B cell (primary cell): Measurements from ENCODE around the gene FRMD3. TPM values are rescaled to one million over a fixed set of nuclear protein-coding genes. Genes with fewer than 3 reads are reported as not detected.

Experiments
- ATAC-seq: fragments of 200-7000 bp; cut with Tn5 transposase; one replicate; pipeline ENCODE4 v1.10.0; 2021; ENCODE audit warnings: low read depth, mild to moderate bottlenecking, moderate number of reproducible peaks, moderate library complexity
- CTCF ChIA-PET: fragments of 350-600 bp; sonication (Branson Sonifier 250); formaldehyde crosslinking; loops from one replicate; lab custom pipeline; 2021; ENCODE audit warnings: antibody characterized with exemption, inconsistent platforms; lab: Charles Lee
- POLR2A ChIA-PET: fragments of 350-600 bp; sonication (Branson Sonifier 250); formaldehyde crosslinking; loops from one replicate; lab custom pipeline; 2021; ENCODE audit warnings: antibody characterized with exemption; lab: Charles Lee
- DNase-seq: peaks from one replicate; pipeline ENCODE4 v3.0.0; 2013
- H2AFZ ChIP-seq: 2 replicates; pipeline ENCODE4 v1.6.1; 2012; ENCODE audit warnings: mild to moderate bottlenecking, low read depth, low read length; ENCODE audit not compliant: insufficient read depth, poor library complexity, severe bottlenecking
- H3K27ac ChIP-seq, 2 donors: 1 replicate in 1 of 2; 2 replicates in 1 of 2; pipeline ENCODE4 v1.5.1; 2012 to 2013; ENCODE audit warnings: low read length in 2 of 2, mild to moderate bottlenecking in 2 of 2, moderate library complexity in 1 of 2
- H3K27me3 ChIP-seq, 4 experiments: fragments of 200-600 bp in 1 of 4; sonication (generic) in 1 of 4; replicated peaks in 1 of 4; 1 replicate in 2 of 4; 2 replicates in 2 of 4; pipeline versions ENCODE4 v1.6.1 to v1.7.0; 2013 to 2016; ENCODE audit warnings: low read length in 3 of 4, mild to moderate bottlenecking in 2 of 4, mixed read lengths in 1 of 4, moderate library complexity in 1 of 4; ENCODE audit not compliant: insufficient read depth in 4 of 4, control insufficient read depth in 3 of 4; ENCODE audit errors: control extremely low read depth in 1 of 4
- H3K36me3 ChIP-seq, 2 experiments: replicated peaks in 1 of 2; 1 replicate in 1 of 2; 2 replicates in 1 of 2; pipeline versions ENCODE4 v1.6.1 to v1.7.1; 2013; ENCODE audit warnings: low read length in 1 of 2; ENCODE audit not compliant: insufficient read depth in 2 of 2, control insufficient read depth in 1 of 2; ENCODE audit errors: control extremely low read depth in 1 of 2, extremely low read depth in 1 of 2
- H3K4me1 ChIP-seq, 2 donors: fragments of 200-600 bp in 1 of 2; sonication (generic) in 1 of 2; 1 replicate in 1 of 2; 2 replicates in 1 of 2; pipeline versions ENCODE4 v1.5.1 to v1.6.1; 2013 to 2017; ENCODE audit warnings: low read length in 2 of 2; ENCODE audit not compliant: control insufficient read depth in 2 of 2, insufficient read depth in 2 of 2
- H3K4me2 ChIP-seq: replicated peaks from 2 replicates; pipeline ENCODE3; 2012; ENCODE audit warnings: mild to moderate bottlenecking, low read depth, low read length; ENCODE audit not compliant: poor library complexity, severe bottlenecking
- H3K4me3 ChIP-seq, 5 experiments: fragments of 200-600 bp in 1 of 5; sonication (generic) in 1 of 5; 1 replicate in 3 of 5; 2 replicates in 2 of 5; pipeline versions ENCODE4 v1.5.1 to v1.7.0; 2011 to 2016; ENCODE audit warnings: low read length in 4 of 5, mild to moderate bottlenecking in 4 of 5, low read depth in 2 of 5, control low read depth in 1 of 5, moderate library complexity in 1 of 5; ENCODE audit not compliant: insufficient read depth in 1 of 5; ENCODE audit errors: control extremely low read depth in 1 of 5, extremely low read depth in 1 of 5
- H3K79me2 ChIP-seq: fragments of 200-600 bp; sonication (generic); one replicate; pipeline ENCODE4 v1.6.0; 2016; ENCODE audit warnings: low read length; ENCODE audit not compliant: control insufficient read depth, insufficient read depth
- H3K9ac ChIP-seq: fragments of 200-600 bp; sonication (generic); 2 replicates; pipeline ENCODE4 v1.6.1; 2017; ENCODE audit warnings: mild to moderate bottlenecking, low read length, moderate library complexity
- H3K9me3 ChIP-seq, 3 donors: one replicate each; pipeline versions ENCODE4 v1.6.1 to v1.7.1; 2013; ENCODE audit warnings: low read length in 2 of 3; ENCODE audit not compliant: control insufficient read depth in 2 of 3, insufficient read depth in 1 of 3; ENCODE audit errors: control extremely low read depth in 1 of 3
- H4K20me1 ChIP-seq: 2 replicates; pipeline ENCODE4 v1.6.0; 2012; ENCODE audit warnings: mild to moderate bottlenecking, low read length; ENCODE audit not compliant: insufficient read depth, control insufficient read depth, poor library complexity, severe bottlenecking
- H3K27ac Mint-ChIP-seq: one replicate; pipeline ENCODE4 v1.8.0; 2021; ENCODE audit warnings: mixed read lengths
- H3K27me3 Mint-ChIP-seq: one replicate; pipeline ENCODE4 v1.8.0; 2021; ENCODE audit warnings: mixed read lengths
- H3K4me1 Mint-ChIP-seq: one replicate; pipeline ENCODE4 v1.8.0; 2021; ENCODE audit warnings: mixed read lengths
- H3K4me3 Mint-ChIP-seq: one replicate; pipeline ENCODE4 v1.8.0; 2021; ENCODE audit warnings: mixed read lengths
- H3K9me3 Mint-ChIP-seq: one replicate; pipeline ENCODE4 v1.8.0; 2022; ENCODE audit warnings: mixed read lengths; ENCODE audit not compliant: insufficient read depth
- EZH2 ChIP-seq: IDR thresholded peaks from 2 replicates; pipeline ENCODE4 v1.6.1; 2012; ENCODE audit warnings: borderline replicate concordance, low read depth, mild to moderate bottlenecking, moderate library complexity, low read length; ENCODE audit not compliant: insufficient read depth, poor library complexity, severe bottlenecking
- WGBS: methylation state at CpG from one replicate; pipeline ENCODE4 v1.1.5; 2013; ENCODE audit warnings: missing lambda C conversion rate; ENCODE audit not compliant: insufficient coverage; 5-methylcytosine and 5-hydroxymethylcytosine counted together
- intact Hi-C: fragments of 100-400 bp; cut with micrococcal nuclease; formaldehyde crosslinking; loops from one replicate; pipeline ENCODE4 v1.10.0; 2022
- polyA plus RNA-seq: library from polyadenylated mRNA; depleted of rRNA; stranded (reverse); fragments of >200 nt; gene quantifications from 2 replicates; pipeline ENCODE4 v1.2.3, GENCODE V29; 2012
- total RNA-seq, 2 donors: library from RNA; stranded (reverse); fragments of 120-200 nt in 1 of 2; gene quantifications; 1 replicate in 1 of 2; 2 replicates in 1 of 2; pipeline versions ENCODE4 v1.2.3 to v1.2.4, GENCODE V29; 2013 to 2022
- TF ChIP-seq, protein P1 (sequence below): fragments of 200-600 bp; IDR thresholded peaks from one replicate; pipeline ENCODE4 v1.8.0; 2022; ENCODE audit warnings: antibody characterized with exemption, mild to moderate bottlenecking

FRMD3 gene
- total and polyA plus RNA-seq, 2 donors (not counting 1 experiment from before 2014, with no cell fraction given): 0.37 to 0.49 TPM

DNA sequence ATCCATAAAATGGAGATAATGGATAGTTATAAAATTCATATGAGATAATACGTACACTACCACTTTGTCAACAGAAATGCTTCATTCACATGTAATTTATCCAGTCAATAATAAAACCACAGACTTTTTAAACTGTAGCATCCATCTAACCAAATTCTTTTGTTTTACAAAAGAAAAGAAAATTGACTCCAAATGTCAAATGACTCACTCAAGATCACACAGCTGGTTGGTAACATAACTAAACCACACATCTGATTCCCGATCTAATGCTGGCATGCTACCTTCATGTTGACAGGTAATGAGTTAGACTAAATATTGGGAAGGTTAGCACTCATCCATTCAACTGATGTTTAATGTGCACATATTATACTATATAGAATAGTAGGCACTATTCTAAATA lies 4.9 kb downstream of the FRMD3 start:
- Histone ChIP-seq H3K27ac (no peak overlapping the region), H3K36me3 (no peaks in the 10 kb centered on the region), H3K9ac (no peak overlapping the region), H3K79me2 (no peaks in the 10 kb centered on the region), H3K4me2 (no peak overlapping the region), H3K4me1 (peaks cover 0 to 4% of the 10 kb centered on the region in 2 donors), H2AFZ (no peak overlapping the region), H3K27me3 (peaks cover 0 to 15% (median 2%) of the 10 kb centered on the region in 4 experiments), H4K20me1 (no peaks in the 10 kb centered on the region), H3K9me3 (peaks cover 0 to 4% (median 0%) of the 10 kb centered on the region in 3 donors), H3K4me3 (no peak overlapping the region)
- no peak for ATAC-seq
- no CpG with 5 or more reads among the region's 2 CpGs for WGBS
- DNase-seq: no peak
- H3K9me3 Mint-ChIP-seq: no peaks in the 10 kb centered on the region
- no peak overlapping the region for H3K27ac Mint-ChIP-seq
- ChIA-PET CTCF (interaction anchor here (1.2 kb wide), 1 partner anchor 10 kb away, joined by 4 read pairs; no protein-coding TSS in a partner anchor), POLR2A (no interaction called here)
- TF ChIP-seq, protein P1, sequence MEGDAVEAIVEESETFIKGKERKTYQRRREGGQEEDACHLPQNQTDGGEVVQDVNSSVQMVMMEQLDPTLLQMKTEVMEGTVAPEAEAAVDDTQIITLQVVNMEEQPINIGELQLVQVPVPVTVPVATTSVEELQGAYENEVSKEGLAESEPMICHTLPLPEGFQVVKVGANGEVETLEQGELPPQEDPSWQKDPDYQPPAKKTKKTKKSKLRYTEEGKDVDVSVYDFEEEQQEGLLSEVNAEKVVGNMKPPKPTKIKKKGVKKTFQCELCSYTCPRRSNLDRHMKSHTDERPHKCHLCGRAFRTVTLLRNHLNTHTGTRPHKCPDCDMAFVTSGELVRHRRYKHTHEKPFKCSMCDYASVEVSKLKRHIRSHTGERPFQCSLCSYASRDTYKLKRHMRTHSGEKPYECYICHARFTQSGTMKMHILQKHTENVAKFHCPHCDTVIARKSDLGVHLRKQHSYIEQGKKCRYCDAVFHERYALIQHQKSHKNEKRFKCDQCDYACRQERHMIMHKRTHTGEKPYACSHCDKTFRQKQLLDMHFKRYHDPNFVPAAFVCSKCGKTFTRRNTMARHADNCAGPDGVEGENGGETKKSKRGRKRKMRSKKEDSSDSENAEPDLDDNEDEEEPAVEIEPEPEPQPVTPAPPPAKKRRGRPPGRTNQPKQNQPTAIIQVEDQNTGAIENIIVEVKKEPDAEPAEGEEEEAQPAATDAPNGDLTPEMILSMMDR: no peak
- TF ChIP-seq EZH2: no peak
- H3K27me3 Mint-ChIP-seq: peaks cover 14% of the 10 kb centered on the region
- H3K4me1 Mint-ChIP-seq: no peaks in the 10 kb centered on the region
- intact Hi-C loops: no loop called here
- no peak overlapping the region for H3K4me3 Mint-ChIP-seq

DNA sequence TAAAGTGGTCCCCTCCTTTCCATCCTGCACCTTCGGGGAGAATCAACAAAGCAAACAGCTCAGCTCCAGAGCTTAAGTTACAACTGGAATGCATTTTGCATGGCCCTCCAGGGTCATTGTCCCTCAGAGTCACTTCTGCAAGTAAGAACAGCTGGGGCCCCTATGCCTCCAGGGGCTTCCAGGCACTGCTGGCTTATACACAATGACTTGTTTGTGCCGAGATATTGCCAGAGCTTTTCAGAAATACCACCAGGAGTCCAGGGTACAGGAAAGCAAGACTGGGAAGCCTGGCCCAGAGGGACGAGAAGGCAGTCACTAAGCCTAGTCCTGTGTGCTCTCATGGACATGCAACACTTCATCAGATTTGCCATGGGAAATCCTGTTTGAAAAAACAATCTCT lies 11.3 kb downstream of the FRMD3 start:
- Histone ChIP-seq H3K36me3 (no peaks in the 10 kb centered on the region), H3K4me1 (no peaks in the 10 kb centered on the region), H3K27me3 (no peaks in the 10 kb centered on the region), H3K79me2 (no peaks in the 10 kb centered on the region), H3K9me3 (peaks cover 0 to 4% (median 0%) of the 10 kb centered on the region in 3 donors), H4K20me1 (no peaks in the 10 kb centered on the region), H3K4me3 (no peak overlapping the region), H3K27ac (no peak overlapping the region), H3K9ac (no peak overlapping the region), H2AFZ (no peak overlapping the region), H3K4me2 (no peak overlapping the region)
- Mint-ChIP-seq H3K4me3 (no peak overlapping the region), H3K9me3 (no peaks in the 10 kb centered on the region), H3K27me3 (peaks cover 6% of the 10 kb centered on the region), H3K4me1 (peaks cover under 1% of the 10 kb centered on the region), H3K27ac (no peak overlapping the region)
- no peak for DNase-seq
- ATAC-seq: no peak
- TF ChIP-seq EZH2: no peak
- TF ChIP-seq, protein P1: no peak
- intact Hi-C loops: no loop called here
- CTCF ChIA-PET: interaction anchor here (0.7 kb wide), 1 partner anchor 9 kb away, joined by 4 read pairs; no protein-coding TSS in a partner anchor
- 93% methylated on average over 3 of the region's 3 CpGs for WGBS
- POLR2A ChIA-PET: no interaction called here
